Liver (tissue), 9 donors: ENCODE results near the gene BRAP. TPM values are rescaled to one million over a fixed set of nuclear protein-coding genes. Genes with fewer than 3 reads are reported as not detected.
"Not testable (repeated sequence)": the region's sequence is repeated elsewhere in the genome, so short reads cannot be mapped to it uniquely, and the experiment has no call there.

Source experiments
- DNase-seq: peaks from one replicate; pipeline ENCODE4 v3.0.0-alpha.2; 2017; ENCODE audit warnings: low spot score
- H3K27ac ChIP-seq, 2 donors: one replicate each; pipeline ENCODE4 v1.7.0; 2013; ENCODE audit warnings: inconsistent platforms in 2 of 2, low read length in 2 of 2, control low read depth in 1 of 2, low read depth in 1 of 2, mild to moderate bottlenecking in 1 of 2
- H3K27me3 ChIP-seq, 4 donors: one replicate each; pipeline versions ENCODE4 v1.6.1 to v1.7.0; 2013; ENCODE audit warnings: low read length in 3 of 4, inconsistent platforms in 1 of 4, mild to moderate bottlenecking in 1 of 4, moderate library complexity in 1 of 4; ENCODE audit not compliant: control insufficient read depth in 4 of 4, insufficient read depth in 4 of 4
- H3K36me3 ChIP-seq, 4 donors: one replicate each; pipeline versions ENCODE4 v1.6.1 to v1.7.0; 2013; ENCODE audit warnings: low read length in 3 of 4, mild to moderate bottlenecking in 3 of 4, low read depth in 1 of 4, moderate library complexity in 1 of 4; ENCODE audit not compliant: control insufficient read depth in 4 of 4, insufficient read depth in 3 of 4
- H3K4me1 ChIP-seq, 4 donors: one replicate each; pipeline versions ENCODE4 v1.6.1 to v1.7.0; 2013; ENCODE audit warnings: low read length in 3 of 4, mild to moderate bottlenecking in 3 of 4, moderate library complexity in 1 of 4; ENCODE audit not compliant: control insufficient read depth in 4 of 4, insufficient read depth in 4 of 4
- H3K4me3 ChIP-seq, 3 donors: one replicate each; pipeline versions ENCODE4 v1.6.1 to v1.7.0; 2013; ENCODE audit warnings: low read length in 3 of 3, control low read depth in 1 of 3, low read depth in 1 of 3, mild to moderate bottlenecking in 1 of 3
- H3K9ac ChIP-seq, 2 donors: one replicate each; pipeline ENCODE4 v1.7.0; 2013; ENCODE audit warnings: low read length in 2 of 2, mild to moderate bottlenecking in 2 of 2, moderate library complexity in 2 of 2, control low read depth in 1 of 2, low read depth in 1 of 2
- H3K9me3 ChIP-seq, 4 donors: one replicate each; pipeline versions ENCODE4 v1.6.1 to v1.7.0; 2013; ENCODE audit warnings: low read length in 3 of 4; ENCODE audit not compliant: control insufficient read depth in 4 of 4
- EGR1 ChIP-seq, 2 donors: IDR thresholded peaks; 2 replicates each; pipeline ENCODE4 v1.6.1; 2016 to 2018; ENCODE audit warnings: antibody characterized with exemption in 2 of 2, low read depth in 2 of 2
- HNF4A ChIP-seq, 2 donors: conservative IDR thresholded peaks; 2 replicates each; pipeline ENCODE4 v1.6.1; 2016; ENCODE audit warnings: antibody characterized with exemption in 2 of 2, mild to moderate bottlenecking in 2 of 2
- JUND ChIP-seq, 2 donors: IDR thresholded peaks; 2 replicates each; pipeline ENCODE4 v1.6.1; 2016; ENCODE audit warnings: antibody characterized with exemption in 2 of 2
- MAX ChIP-seq: IDR thresholded peaks from 2 replicates; pipeline ENCODE4 v1.6.1; 2016; ENCODE audit warnings: antibody characterized with exemption
- NR2F2 ChIP-seq: IDR thresholded peaks from 2 replicates; pipeline ENCODE4 v1.6.1; 2016; ENCODE audit warnings: antibody characterized with exemption
- RAD21 ChIP-seq, 2 donors: IDR thresholded peaks; 2 replicates each; pipeline ENCODE4 v1.6.1; 2016; ENCODE audit warnings: antibody characterized with exemption in 2 of 2, mild to moderate bottlenecking in 2 of 2
- TAF1 ChIP-seq: conservative IDR thresholded peaks from 2 replicates; pipeline ENCODE4 v1.6.1; 2016; ENCODE audit warnings: antibody characterized with exemption, mild to moderate bottlenecking
- WGBS: extraction: QIAGEN DNeasy Blood & Tissue Kit; methylation state at CpG from one replicate; pipeline ENCODE4 v1.1.7; 2013; 5-methylcytosine and 5-hydroxymethylcytosine counted together
- polyA plus RNA-seq, 2 donors: library from polyadenylated mRNA; stranded (reverse) in 1 of 2; unstranded in 1 of 2; fragments of 200-250 nt in 1 of 2; fragments of >200 nt in 1 of 2; fragmentation: Nextera tagmentation in 1 of 2; extraction: Ambion mirVana in 1 of 2; gene quantifications; one replicate each; pipeline versions ENCODE4 v1.2.1 to v1.2.3, GENCODE V29; 2013 to 2015
- total RNA-seq, 2 donors: library from RNA; depleted of rRNA; stranded (reverse); fragments of >200 nt; gene quantifications; one replicate each; pipeline ENCODE4 v1.2.3, GENCODE V29; 2014
- TF ChIP-seq, protein P1 (sequence below): IDR thresholded peaks from 2 replicates; pipeline ENCODE4 v1.6.1; 2016; ENCODE audit warnings: antibody characterized with exemption
- TF ChIP-seq, protein P2 (sequence below): fragments of 150-350 bp; IDR thresholded peaks from 2 replicates; pipeline ENCODE4 v1.5.1; 2017; ENCODE audit warnings: improper control_type of control experiment, low read depth, low read length; ENCODE audit not compliant: missing input control
- donor health status: healthy.
- donor health status: healthy.
- donor health status: healthy.
- donor health status: healthy.
- donor health status: healthy.

BRAP gene
- total and polyA plus RNA-seq, 4 donors, result 4.8 to 10.1 (median 6.7) TPM

DNA sequence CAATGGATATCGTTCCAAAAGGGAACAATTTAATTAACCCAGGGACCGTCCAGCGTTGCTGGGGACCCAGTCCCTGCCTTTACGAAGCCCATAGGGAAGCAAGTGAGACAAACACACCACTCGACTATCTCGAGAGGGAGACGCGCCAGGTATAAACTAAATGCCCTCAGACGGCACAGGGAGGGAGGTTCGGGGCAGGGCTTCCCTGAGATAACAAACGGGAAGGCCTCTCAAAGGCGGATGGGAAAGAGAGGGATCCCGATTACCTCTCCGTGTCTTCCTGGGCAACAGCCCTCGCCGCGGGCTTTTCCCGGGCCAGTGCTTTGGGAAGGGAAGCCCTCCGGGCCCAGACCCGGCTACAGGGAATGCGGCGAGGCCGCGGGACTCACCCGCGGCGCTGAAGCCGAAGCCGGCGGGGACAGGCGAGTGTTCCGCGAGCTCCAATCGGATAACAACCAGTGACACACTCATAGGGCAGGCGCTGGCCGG is 390 bp downstream of the BRAP start:
- Histone ChIP-seq H3K27ac (peak overlapping the region; percentile 74 to 75), H3K27me3 (no peaks in the 10 kb centered on the region), H3K36me3 (peaks cover 5 to 22% (median 11%) of the 10 kb centered on the region in 4 donors), H3K9ac (peak overlapping the region; percentile 93), H3K4me3 (peak overlapping the region; percentile 81 to 98 (median 92)), H3K4me1 (peaks cover 2 to 27% (median 23%) of the 10 kb centered on the region in 4 donors), H3K9me3 (no peaks in the 10 kb centered on the region)
- DNase-seq, result no peak
- TF ChIP-seq MAX (no peak), HNF4A (conservative IDR thresholded peaks at IDR 0.05) (no peak), JUND (IDR thresholded peaks at IDR 0.05) (no peak)
- TF ChIP-seq, protein P1, sequence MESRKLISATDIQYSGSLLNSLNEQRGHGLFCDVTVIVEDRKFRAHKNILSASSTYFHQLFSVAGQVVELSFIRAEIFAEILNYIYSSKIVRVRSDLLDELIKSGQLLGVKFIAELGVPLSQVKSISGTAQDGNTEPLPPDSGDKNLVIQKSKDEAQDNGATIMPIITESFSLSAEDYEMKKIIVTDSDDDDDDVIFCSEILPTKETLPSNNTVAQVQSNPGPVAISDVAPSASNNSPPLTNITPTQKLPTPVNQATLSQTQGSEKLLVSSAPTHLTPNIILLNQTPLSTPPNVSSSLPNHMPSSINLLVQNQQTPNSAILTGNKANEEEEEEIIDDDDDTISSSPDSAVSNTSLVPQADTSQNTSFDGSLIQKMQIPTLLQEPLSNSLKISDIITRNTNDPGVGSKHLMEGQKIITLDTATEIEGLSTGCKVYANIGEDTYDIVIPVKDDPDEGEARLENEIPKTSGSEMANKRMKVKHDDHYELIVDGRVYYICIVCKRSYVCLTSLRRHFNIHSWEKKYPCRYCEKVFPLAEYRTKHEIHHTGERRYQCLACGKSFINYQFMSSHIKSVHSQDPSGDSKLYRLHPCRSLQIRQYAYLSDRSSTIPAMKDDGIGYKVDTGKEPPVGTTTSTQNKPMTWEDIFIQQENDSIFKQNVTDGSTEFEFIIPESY, result no peak
- WGBS, result under 1% methylated on average over 36 of the region's 36 CpGs

DNA sequence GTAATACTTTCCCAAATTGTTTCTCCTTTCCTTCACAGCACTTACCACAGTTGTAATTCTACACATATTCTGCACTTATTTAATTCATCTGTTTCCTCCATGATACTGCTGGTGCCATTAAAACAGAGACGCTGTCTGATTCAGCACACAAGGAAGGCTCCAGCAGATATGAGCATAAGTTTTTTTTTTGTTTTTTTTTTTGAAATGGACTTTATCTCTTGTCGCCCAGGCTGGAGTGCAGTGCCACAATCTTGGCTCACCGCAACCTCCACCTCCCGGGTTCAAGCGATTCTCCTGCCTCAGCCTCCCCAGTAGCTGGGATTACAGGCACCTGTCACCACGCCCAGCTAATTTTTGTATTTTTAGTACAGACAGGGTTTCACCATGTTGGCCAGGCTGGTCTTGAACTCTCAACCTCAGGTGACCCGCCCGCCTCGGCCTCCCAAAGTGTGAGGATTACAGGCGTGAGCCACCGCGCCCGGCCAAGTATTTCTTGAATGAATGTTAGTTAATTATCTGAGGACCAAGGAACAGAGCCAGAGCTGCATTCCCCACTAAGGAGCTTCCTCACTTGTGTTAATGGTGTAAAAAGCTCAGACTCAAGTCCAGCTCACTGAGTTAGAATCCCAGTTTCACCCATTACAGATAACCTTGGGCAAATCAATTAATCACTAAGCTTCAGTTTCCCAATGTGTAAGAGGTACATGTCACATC is 1.1 kb downstream of the BRAP start:
- peaks cover 5 to 24% (median 11%) of the 10 kb centered on the region in 4 donors for H3K36me3 ChIP-seq
- not testable (repeated sequence) for H3K27ac ChIP-seq, H3K9me3 ChIP-seq, H3K27me3 ChIP-seq, DNase-seq
- WGBS, result 73% methylated on average over 13 of the region's 13 CpGs
- peaks cover 2 to 27% (median 23%) of the 10 kb centered on the region in 4 donors for H3K4me1 ChIP-seq
- peak overlapping the region; percentile 93 for H3K9ac ChIP-seq
- H3K4me3 ChIP-seq, result peak overlapping the region; percentile 81 to 98 (median 92)

- TF ChIP-seq JUND (IDR thresholded peaks at IDR 0.05) (no peak), RAD21 (IDR thresholded peaks at IDR 0.05) (no peak), TAF1 (no peak)
- Histone ChIP-seq H3K36me3 (peaks cover 9 to 53% (median 38%) of the 10 kb centered on the region in 4 donors), H3K27ac (no peak overlapping the region), H3K9me3 (no peaks in the 10 kb centered on the region), H3K9ac (no peak overlapping the region), H3K27me3 (no peaks in the 10 kb centered on the region), H3K4me1 (peaks cover 0 to 3% (median under 1%) of the 10 kb centered on the region in 4 donors), H3K4me3 (no peak overlapping the region)
- 98% methylated on average over 5 of the region's 5 CpGs for WGBS
- DNase-seq, result no peak
Observed at GRCh38 chr12:111677186-111677585, 8.6 kb downstream of the BRAP start.

DNA sequence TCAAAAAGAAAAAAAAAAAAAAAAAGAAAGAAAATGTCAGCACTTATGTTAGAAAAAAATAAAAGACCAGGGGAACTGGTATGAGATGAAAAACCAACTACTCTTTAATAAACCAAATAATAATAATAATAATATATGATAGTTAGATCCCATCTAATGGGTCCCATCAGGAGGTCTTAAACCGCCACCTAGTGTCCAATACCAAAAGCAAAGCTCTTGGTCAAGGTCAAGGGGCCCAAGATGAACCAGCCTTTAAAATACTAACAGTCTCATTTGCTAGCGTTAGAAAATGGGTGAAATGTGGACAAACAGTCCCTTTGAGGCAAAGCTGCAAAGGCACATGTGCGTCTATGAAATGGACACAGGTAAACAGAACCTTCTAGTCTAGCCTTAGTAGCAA is 12.3 kb downstream of the BRAP start:
- Histone ChIP-seq H3K27ac (peak overlapping the region in 1 of 2 donors; percentile 15), H3K4me3 (no peak overlapping the region), H3K9me3 (no peaks in the 10 kb centered on the region), H3K27me3 (no peaks in the 10 kb centered on the region), H3K4me1 (peaks cover 0 to 3% (median under 1%) of the 10 kb centered on the region in 4 donors), H3K36me3 (peaks cover 10 to 45% (median 39%) of the 10 kb centered on the region in 4 donors), H3K9ac (no peak overlapping the region)
- DNase-seq, result no peak
- WGBS, result 61% methylated on average over 3 of the region's 3 CpGs
- no peak for TF ChIP-seq EGR1 (IDR thresholded peaks at IDR 0.05; ENCODE audit: low read depth in 2 of 2)
- no peak for TF ChIP-seq NR2F2
- TF ChIP-seq RAD21 (IDR thresholded peaks at IDR 0.05), result peak; percentile 77
- TF ChIP-seq, protein P2, sequence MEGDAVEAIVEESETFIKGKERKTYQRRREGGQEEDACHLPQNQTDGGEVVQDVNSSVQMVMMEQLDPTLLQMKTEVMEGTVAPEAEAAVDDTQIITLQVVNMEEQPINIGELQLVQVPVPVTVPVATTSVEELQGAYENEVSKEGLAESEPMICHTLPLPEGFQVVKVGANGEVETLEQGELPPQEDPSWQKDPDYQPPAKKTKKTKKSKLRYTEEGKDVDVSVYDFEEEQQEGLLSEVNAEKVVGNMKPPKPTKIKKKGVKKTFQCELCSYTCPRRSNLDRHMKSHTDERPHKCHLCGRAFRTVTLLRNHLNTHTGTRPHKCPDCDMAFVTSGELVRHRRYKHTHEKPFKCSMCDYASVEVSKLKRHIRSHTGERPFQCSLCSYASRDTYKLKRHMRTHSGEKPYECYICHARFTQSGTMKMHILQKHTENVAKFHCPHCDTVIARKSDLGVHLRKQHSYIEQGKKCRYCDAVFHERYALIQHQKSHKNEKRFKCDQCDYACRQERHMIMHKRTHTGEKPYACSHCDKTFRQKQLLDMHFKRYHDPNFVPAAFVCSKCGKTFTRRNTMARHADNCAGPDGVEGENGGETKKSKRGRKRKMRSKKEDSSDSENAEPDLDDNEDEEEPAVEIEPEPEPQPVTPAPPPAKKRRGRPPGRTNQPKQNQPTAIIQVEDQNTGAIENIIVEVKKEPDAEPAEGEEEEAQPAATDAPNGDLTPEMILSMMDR, result peak; percentile 43
